ENCODE results near the gene WDR64. TPM values are rescaled to one million over a fixed set of nuclear protein-coding genes. Genes with fewer than 3 reads are reported as not detected.

WDR64 gene
- total RNA-seq, 1 donor from 2014 or later: not detected

GRCh38 chr1:241738284-241739078 is 86.4 kb downstream of the WDR64 start:
- DNase-seq: no peak

- DNase-seq: no peak
Measured at GRCh38 chr1:241742084-241742483, 90.0 kb downstream of the WDR64 start.

GRCh38 chr1:241744591-241744990 is 92.5 kb downstream of the WDR64 start:
- no peak for DNase-seq

- no peak for DNase-seq
Measured at GRCh38 chr1:241747992-241748391, 95.9 kb downstream of the WDR64 start.

DNA sequence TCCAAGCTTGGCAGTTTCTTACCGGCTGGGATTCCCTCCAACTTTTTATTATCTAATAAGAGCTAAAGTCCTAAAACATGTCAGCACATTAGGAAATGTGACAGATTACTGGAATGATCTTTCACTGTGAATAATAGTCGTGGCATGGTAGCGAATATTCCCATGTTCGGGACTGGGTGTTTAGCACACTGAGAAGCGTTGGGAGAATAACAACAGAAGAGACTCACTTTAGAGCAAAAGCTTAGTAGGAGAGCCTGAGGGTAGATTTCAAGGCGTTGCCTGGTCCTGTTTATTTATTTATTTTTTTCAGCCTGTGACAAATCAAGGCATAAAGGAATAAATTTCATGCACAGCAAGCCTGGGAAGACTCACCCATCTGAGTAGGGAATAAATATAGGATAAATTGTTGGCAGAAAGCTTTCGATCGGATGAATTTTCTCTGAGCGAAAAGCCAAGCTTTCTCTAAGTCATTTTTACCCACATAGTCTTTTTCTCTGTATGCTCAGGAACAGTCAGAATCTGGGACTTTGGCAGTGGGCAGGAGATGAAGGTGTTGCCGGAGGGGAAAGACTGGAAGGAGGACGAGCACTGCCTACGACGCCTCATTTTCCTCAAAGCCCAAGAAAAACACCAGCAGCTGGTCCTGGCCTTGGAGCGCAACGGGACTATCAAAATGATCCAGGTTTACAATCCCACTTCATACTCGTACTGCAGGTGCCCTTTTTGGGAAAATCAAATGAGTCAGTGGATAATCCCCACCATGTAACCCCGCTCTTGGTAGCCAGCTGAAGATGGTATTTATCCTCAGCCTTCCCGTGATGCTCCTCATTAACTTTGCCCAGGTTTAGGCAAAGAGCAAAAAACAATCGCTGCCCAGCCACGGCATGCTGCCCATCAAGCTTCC is 97.2 kb downstream of the WDR64 start:
- no peak for DNase-seq

GRCh38 chr1:241749945-241750695 is 98.0 kb downstream of the WDR64 start:
- DNase-seq: no peak

GRCh38 chr1:241751524-241751923 is 99.4 kb downstream of the WDR64 start:
- DNase-seq: no peak

DNA sequence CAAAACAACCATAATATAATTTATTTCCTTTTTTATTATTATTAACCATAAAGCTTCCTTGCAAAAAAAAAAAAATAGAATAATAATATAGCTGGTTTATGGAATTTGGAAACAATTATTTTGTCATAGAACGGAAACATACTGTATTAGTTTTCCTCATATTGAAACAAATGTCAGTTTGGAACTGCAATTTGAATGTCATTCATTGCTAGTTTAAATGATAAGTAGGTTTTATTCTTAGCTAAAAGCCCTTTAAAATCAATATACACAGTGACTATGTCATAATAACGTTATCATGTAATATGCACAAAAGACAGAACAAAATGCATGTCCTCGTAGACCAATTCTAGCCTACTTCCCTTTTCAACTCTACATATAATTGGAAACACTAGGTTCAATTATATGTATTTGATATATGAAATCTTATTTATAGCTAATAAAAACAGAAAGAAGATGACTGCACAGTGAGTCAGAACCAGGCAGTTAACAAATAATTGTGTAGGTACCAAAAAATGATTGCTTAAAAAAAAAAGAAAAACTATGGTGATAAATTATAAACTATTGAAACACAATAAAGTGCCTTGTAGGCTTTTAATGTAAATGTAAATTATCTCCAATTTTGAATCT is 110.7 kb downstream of the WDR64 start:
- DNase-seq: no peak

DNA sequence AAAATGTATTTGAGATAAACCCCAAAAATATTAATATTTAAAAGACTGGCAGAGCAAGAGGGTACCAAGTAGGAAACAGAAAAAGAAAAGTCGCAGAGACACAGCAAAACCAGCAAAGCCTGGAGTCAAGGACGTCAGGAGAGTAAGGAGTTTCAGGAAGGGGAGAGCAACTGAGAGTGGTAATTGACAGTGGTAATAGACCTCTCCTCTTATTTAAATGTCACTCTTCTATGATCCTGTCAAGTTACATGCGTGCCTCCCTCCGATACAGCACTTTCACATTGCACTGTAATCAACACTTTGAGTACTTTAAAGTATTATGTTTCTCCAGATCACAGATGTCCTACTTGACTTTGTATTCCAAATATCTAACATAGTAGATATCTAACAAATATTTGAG is 113.3 kb downstream of the WDR64 start:
- no peak for DNase-seq

- no peak for DNase-seq
Measured at GRCh38 chr1:241767737-241768136, 115.7 kb downstream of the WDR64 start.

DNA sequence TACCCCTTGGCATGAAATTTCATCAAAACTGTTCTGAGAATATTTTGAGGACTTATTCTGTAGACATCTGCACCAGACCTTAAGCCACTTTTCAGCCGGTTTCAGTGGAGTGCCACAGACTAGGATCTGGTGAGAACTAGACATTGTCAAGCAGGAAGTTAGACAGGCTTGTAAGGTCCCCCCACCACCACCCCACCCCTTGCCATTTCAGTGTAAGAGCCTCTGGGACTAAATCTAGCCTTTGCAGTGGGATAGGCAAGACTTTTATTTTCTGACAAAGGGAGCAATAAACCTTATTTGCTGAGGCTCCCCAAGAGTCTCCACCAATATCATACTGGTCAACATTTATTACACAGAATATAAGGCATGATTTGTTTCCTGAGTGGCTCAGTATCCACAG is 118.0 kb downstream of the WDR64 start:
- DNase-seq: no peak

DNA sequence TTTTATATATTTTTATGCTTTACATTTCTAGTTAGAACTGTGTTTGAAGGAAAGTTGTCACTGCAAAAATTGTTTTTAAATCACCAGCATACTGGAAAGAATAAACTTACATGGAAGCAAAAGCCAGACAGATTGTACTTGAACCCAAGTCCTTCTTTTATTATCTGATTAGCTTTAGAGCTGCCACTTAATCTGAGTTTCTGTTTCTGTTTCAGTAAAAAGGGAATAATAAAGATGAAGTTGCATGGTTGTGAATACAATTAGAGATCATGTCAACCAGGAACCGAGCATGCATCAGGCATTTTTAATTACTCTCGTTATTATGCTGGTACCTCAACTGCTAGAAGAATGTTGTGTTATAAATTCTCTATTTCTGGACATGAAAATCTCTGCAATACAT is 119.0 kb downstream of the WDR64 start:
- no peak for DNase-seq

DNA sequence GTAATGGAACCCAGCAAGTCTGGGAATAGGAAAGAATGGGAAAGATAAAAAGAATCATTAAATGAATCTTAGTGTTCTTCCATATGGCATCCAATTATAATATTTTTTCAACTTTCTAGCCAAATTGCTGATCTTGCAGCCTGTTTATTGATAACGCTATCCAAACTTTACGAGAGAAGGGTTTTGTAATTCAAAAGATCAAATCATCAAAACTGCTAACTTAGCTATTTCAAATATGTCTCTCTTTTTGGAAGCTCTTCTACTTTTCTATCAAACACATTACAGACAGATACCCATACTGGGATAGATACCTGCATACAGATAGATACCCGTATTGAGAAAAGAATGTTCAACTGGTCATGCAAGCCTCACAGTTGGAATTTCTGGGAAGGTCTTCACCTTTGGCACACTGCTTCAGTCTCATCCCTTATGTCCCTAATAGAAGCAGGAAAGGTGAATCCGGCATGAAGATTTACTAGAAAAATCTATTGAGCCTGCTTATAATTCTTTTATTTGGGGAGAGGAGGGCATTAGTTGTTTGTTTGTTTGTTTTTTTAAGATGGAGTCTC is 120.9 kb downstream of the WDR64 start:
- no peak for DNase-seq

GRCh38 chr1:241773991-241774390 is 121.9 kb downstream of the WDR64 start:
- DNase-seq: no peak

DNA sequence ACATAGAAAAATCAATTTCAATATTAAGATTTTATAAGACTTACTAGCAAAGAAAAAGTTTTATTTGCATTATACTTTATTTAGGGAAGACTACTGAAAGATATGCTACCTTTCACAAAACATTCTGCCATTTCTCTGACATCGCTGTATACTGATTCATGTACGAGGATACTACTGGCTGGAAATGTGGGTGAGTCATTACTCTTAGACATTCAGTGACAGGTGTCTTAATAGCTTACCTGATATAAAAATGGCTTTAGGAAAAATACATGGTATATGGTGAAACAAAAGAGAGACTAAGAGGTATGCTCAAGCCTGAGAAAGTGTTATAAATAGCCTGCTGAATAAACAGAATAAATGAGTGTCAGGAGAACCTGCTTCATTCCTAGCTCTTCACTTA is 122.9 kb downstream of the WDR64 start:
- no peak for DNase-seq

GRCh38 chr1:241776911-241777310 is 124.8 kb downstream of the WDR64 start:
- DNase-seq: no peak

- no peak for DNase-seq
Measured at GRCh38 chr1:241778117-241778516, 126.0 kb downstream of the WDR64 start.

DNA sequence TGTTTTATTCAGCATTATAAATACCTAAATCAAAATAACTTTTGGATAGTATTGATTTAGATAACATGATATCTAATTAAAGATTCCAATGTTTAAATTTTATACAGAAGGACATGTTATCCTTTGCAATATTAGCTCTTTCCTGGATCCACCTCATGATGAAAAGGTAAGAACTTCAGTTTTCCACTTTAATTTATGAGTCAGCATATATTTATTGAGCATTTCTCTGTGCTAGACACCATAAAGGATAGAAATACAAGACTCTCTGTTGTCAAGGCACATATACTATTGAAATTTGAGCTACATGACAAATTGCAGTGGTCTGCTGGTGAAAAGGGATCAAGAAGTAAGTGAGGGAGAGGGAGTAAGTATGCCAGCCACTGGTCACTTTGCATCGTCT is 127.8 kb downstream of the WDR64 start:
- no peak for DNase-seq

DNA sequence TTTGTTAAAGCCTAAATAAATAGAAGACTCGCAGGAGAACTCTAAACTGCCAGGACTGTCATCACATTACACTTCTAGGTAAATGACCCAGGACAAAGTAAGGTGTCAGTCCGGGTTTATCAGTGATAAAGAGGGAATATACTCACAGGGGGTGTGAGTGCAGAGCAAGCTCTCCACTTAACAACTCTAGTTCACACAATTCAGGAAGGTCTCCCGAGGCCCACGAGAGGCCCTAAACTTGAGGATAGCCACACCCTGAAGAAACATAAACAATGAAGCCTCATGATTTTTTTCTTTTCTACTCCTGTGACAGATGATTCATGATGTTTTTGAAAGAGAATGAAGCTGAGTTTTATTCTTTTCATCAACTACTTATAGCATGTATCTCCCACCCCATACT is 130.3 kb downstream of the WDR64 start:
- DNase-seq: no peak

GRCh38 chr1:241787691-241788090 is 135.6 kb downstream of the WDR64 start:
- DNase-seq: no peak

- DNase-seq: no peak
Measured at GRCh38 chr1:241789061-241789460, 137.0 kb downstream of the WDR64 start.

DNA sequence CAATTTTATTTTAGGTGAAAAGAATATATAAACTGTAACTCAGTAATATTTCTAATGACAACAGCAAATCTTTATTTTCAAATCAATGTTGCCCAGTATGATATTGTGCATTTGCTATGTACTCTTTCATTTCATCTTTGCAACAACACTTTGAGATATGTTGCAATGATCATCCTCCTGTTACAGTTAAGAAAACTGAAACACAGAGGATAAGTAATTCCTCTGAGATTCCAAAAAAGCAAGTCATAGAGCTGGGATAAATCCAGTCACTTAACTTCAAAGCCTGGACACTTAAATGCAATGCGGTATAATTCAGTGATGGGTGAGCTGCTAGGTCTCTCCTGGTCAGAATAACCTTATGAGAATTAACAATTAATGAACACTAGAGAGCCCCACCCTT is 147.3 kb downstream of the WDR64 start:
- DNase-seq: no peak

Measured in occipital lobe (tissue), 2 donors.